ENCODE data around the gene TRIM47.

Gene TRIM47

GRCh38 chr17:75832652-75833400, 45.6 kb downstream of the TRIM47 start:
- TF ChIP-seq POLR2A (IDR thresholded peaks at IDR 0.05; ENCODE audit: extremely low read depth, insufficient read length) (peak; percentile 16), CTCF (IDR thresholded peaks at IDR 0.05; ENCODE audit: low read depth, low read length) (no peak), MAX (IDR thresholded peaks at IDR 0.05; ENCODE audit: low read depth, low read length) (peak; percentile 61), MYC (IDR thresholded peaks at IDR 0.05; ENCODE audit: low read depth, low read length) (peak; percentile 55; the same call in 1 of the 2 replicates)
- peak overlapping the region; percentile 56 for H3K4me3 ChIP-seq (ENCODE audit: low read depth, low read length)
- DNase-seq (ENCODE audit: low read depth), result peak; percentile 92

- peak overlapping the region; percentile 56 for H3K4me3 ChIP-seq (ENCODE audit: low read depth, low read length)
- DNase-seq (ENCODE audit: low read depth), result peak; percentile 90
These were observed 46.2 kb downstream of the TRIM47 start for GRCh38 chr17:75832164-75832651.

GRCh38 chr17:75831032-75831571, 47.3 kb downstream of the TRIM47 start:
- H3K4me3 ChIP-seq (ENCODE audit: low read depth, low read length), result no peak overlapping the region
- TF ChIP-seq MYC (IDR thresholded peaks at IDR 0.05; ENCODE audit: low read depth, low read length), result no peak
- no peak for TF ChIP-seq POLR2A (IDR thresholded peaks at IDR 0.05; ENCODE audit: extremely low read depth, insufficient read length)
- no peak for TF ChIP-seq MAX (IDR thresholded peaks at IDR 0.05; ENCODE audit: low read depth, low read length)
- no peak for TF ChIP-seq CTCF (IDR thresholded peaks at IDR 0.05; ENCODE audit: low read depth, low read length)
- no peak for DNase-seq (ENCODE audit: low read depth)

More at GRCh38 chr17:75832164-75832651, 46.2 kb downstream of the TRIM47 start:
- TF ChIP-seq POLR2A (IDR thresholded peaks at IDR 0.05; ENCODE audit: extremely low read depth, insufficient read length) (peak; percentile 54), MYC (IDR thresholded peaks at IDR 0.05; ENCODE audit: low read depth, low read length) (peak; percentile 83), CTCF (IDR thresholded peaks at IDR 0.05; ENCODE audit: low read depth, low read length) (no peak), MAX (IDR thresholded peaks at IDR 0.05; ENCODE audit: low read depth, low read length) (peak; percentile 87)

- DNase-seq (ENCODE audit: low read depth), result no peak
- no peak overlapping the region for H3K4me3 ChIP-seq (ENCODE audit: low read depth, low read length)
- no peak for TF ChIP-seq POLR2A (IDR thresholded peaks at IDR 0.05; ENCODE audit: extremely low read depth, insufficient read length)
- TF ChIP-seq CTCF (IDR thresholded peaks at IDR 0.05; ENCODE audit: low read depth, low read length), result peak; percentile 55
- TF ChIP-seq MYC (IDR thresholded peaks at IDR 0.05; ENCODE audit: low read depth, low read length), result no peak
These were observed 48.0 kb downstream of the TRIM47 start for GRCh38 chr17:75830164-75831031.

- DNase-seq (ENCODE audit: low read depth), result no peak
- TF ChIP-seq MYC (IDR thresholded peaks at IDR 0.05; ENCODE audit: low read depth, low read length) (no peak), CTCF (IDR thresholded peaks at IDR 0.05; ENCODE audit: low read depth, low read length) (no peak), MAX (IDR thresholded peaks at IDR 0.05; ENCODE audit: low read depth, low read length) (no peak), POLR2A (IDR thresholded peaks at IDR 0.05; ENCODE audit: extremely low read depth, insufficient read length) (no peak)
- no peak overlapping the region for H3K4me3 ChIP-seq (ENCODE audit: low read depth, low read length)
These were observed 48.6 kb downstream of the TRIM47 start for GRCh38 chr17:75829747-75830146.

Measured in NB4 (cell line).